HG03175 (cell line): ENCODE measurements around the gene LTB.

Source experiments
- ATAC-seq: cut with Tn5 transposase; IDR thresholded peaks from one replicate; pipeline ENCODE4 v1.9.1; 2021; ENCODE audit warnings: mild to moderate bottlenecking, moderate library complexity; ENCODE audit not compliant: unreplicated experiment

LTB gene, protein sequence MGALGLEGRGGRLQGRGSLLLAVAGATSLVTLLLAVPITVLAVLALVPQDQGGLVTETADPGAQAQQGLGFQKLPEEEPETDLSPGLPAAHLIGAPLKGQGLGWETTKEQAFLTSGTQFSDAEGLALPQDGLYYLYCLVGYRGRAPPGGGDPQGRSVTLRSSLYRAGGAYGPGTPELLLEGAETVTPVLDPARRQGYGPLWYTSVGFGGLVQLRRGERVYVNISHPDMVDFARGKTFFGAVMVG

GRCh38 chr6:31582230-31582643, at the start of gene LTB:
TSS of gene LTB (minus strand) at chr6:31582424. CDS start at chr6:31582417, 7 bp downstream.
- no peak for ATAC-seq

GRCh38 chr6:31631681-31632278, 49.6 kb upstream of the LTB start:
- ATAC-seq: no peak

DNA sequence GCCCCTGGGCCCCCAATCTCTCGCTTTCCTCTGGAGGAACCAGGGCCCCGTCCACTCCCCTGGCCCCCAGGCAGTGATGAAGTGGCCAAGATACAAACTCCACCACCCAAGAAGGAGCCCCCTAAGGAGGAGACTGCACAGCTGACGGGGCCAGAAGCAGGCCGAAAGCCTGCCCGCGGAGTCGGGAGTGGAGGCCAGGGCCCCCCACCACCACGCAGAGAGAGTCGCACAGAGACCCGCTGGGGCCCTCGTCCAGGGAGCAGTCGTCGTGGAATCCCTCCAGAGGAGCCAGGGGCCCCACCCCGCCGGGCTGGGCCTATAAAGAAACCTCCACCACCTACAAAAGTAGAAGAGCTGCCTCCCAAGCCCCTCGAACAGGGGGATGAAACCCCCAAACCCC, 49.0 kb upstream of the LTB start:
- no peak for ATAC-seq

DNA sequence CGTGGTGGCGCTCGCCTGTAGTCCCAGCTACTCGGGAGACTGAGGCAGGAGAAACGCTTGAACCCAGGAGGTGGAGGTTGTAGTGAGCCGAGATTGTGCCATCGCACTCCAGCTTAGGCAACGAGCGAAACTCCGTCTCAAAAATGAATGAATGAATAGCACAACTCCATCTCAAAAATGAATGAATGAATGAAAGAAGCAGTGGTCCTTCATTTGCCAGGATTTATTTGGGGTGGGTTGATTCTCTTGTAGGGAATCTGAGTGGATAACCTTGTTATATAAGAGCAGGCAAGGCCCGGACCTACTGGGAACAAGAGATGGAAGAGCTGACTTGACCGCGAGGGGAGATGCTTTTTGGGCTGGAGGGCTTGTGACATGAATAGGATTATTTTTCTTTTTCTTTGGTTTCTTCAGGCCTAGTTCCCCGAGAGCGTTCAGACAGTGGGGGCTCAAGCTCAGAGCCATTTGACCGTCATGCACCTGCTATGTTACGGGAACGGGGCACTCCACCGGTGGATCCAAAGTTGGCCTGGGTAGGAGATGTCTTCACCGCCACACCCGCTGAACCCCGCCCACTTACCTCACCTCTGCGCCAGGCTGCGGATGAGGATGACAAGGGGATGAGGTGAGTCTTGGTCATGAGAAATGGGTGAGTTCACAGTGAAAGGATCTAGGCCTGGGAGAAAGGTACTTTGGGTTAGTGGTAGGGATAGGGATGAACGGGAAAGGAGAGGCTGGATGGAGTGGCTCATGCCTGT, 48.1 kb upstream of the LTB start:
- no peak for ATAC-seq

DNA sequence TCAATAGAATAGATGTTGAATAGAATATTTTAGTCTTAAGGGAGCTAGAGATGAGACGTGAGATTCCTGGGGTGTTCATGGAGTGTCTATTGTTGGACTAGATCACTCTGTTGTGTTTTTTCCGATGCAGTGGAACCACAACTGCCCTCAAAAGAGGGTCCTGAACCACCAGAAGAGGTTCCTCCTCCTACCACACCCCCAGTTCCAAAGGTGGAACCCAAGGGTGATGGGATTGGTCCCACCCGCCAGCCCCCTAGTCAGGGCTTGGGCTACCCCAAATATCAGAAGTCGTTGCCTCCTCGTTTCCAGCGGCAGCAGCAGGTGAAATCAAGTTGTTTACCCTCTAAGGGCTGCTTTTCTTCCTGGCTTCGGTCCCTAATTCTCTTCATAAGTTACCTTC, 46.8 kb upstream of the LTB start:
- ATAC-seq: no peak

- no peak for ATAC-seq
Observed at GRCh38 chr6:31627690-31628287, 45.6 kb upstream of the LTB start.

- ATAC-seq: no peak
Observed at GRCh38 chr6:31626952-31627351, 44.7 kb upstream of the LTB start.

DNA sequence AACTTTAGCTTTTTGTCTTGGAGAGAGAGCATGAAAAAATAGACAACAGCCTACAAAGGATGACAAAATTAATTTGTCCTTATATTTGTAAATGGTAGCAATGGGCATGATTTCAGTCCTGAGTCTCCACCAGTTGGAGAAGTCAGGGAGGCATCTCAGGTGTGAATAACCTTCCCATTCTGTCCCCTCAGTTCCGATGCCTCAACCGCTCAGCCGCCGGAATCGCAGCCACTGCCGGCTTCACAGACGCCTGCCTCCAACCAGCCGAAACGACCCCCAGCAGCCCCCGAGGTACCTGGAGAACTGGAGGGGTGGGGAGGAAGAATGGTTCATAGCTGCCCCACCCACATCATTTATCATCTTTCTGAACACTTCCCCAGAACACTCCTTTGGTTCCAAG, 41.8 kb upstream of the LTB start:
- ATAC-seq: no peak

DNA sequence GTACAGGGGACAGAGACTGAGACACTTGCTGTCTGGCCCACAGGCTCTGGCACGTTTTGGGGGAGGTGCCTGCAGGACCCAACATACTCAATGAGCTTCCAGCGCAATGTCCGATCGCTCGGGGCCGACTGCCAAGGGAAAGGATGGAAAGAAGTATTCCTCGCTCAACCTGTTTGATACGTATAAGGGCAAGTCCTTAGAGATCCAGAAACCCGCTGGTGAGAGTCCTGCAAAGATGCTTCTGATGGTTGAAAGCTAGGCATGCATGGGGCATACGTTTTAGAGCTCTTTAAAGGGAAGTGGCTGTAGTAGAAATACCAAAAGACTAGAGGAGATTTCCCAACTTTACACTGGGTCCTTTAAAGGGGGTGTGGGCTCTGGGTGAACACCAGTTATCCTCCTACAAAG, 40.5 kb upstream of the LTB start:
- no peak for ATAC-seq

DNA sequence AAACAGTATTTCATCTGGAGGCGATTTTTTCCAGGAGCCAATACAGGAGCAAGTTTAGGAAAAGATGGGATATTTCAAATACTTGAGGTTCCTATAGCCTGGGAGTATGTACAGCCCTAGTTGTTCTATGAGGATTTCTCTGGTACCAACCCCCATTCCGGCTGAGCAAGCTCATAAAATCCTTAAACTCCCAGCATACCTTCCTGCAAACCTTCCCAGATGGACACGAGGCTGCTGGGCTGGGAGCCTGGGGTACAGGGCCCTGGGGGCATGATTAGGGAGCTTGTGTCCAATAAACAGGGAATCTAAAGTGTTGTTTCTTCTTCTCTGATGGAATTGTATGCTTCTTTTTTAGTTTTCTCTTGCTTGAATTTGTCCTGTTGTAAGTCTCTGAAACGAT, 39.8 kb upstream of the LTB start:
- ATAC-seq: no peak

- ATAC-seq: no peak
Observed at GRCh38 chr6:31621320-31621939, 39.2 kb upstream of the LTB start.

- ATAC-seq: peak; percentile 28
Observed at GRCh38 chr6:31620586-31621319, 38.5 kb upstream of the LTB start, which contains the start of gene PRRC2A. TSS of gene PRRC2A (plus strand) at chr6:31620715. CDS start at chr6:31622790, 2,075 bp downstream.

DNA sequence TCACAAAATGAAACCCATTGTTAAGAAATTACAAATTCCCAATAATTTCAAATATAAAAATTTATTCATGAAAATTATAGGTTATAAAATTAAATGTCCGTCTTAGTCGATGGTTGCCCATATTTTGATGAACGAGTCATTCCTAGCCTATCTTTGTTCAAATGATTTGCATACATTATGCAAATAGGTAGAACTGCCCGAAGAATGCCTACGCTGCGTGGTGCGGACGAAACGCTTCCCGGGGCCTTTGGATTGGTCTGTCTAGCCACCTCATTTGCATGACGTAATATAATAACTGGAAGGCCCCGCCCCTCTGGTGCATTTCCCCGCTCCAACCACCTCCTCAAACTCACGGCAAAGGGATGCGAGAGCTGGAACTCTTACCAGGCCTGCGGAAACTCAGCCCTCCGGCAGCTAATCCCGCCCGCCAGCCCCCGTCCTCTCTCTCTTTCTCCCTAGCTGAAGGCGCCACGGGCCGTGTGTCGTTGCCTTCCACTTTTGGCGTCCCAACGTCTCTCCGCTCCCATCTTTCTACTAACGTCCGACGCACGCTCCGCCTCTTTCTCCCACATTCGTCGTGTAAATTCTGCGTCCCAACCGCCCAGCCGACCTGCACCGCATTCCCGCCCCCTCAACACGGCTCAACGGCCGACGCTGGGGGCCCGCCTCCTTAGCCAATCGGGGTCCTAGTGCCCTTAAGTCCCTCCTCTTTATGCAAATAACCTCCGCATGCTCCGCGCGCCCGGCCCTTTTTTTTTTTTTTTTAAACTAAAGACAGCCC, 37.8 kb upstream of the LTB start:
- peak; percentile 81 for ATAC-seq

DNA sequence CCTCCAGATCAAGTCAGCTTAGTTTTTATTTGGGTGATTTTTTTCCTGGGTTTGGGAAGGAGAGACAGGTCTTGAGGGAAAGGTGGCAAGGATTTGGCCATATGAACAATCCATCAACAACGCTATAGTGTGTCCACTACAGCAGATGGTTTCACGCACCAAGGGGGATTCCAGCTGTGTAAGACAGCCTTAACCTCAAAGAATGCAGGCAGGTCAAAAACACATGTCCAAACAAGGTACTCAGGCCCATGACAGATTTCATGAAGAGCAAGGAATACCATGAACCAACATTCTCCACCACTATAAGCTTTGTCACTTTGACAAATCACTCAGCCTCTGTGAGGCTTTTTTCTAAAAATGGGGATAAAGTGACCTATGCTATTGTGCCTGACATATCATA, 34.8 kb upstream of the LTB start:
- ATAC-seq: no peak

DNA sequence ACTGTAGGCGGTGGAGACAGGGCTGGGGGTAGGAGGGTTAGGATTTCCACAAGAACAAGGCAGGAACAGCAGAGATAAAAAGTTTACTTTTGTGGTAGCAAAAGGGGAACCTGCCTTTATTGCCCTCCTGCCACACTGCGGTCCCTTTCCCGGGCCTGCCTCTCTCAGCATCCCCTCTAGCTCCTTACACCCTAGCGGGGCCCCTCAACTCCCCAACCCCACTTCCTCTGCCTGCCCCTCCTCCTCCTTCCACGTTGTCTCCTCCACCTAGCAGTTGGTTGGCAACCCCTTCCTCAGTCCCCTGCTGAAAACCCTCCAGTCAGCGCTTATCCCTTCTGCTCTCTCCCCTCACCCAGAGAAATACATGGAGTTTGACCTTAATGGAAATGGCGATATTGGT, 33.5 kb upstream of the LTB start:
- ATAC-seq: no peak

- ATAC-seq: no peak
Observed at GRCh38 chr6:31614684-31615578, 32.7 kb upstream of the LTB start, which contains the start of gene AIF1. TSS of gene AIF1 (plus strand) at chr6:31615234. CDS start at chr6:31615330, 96 bp downstream.

- no peak for ATAC-seq
Observed at GRCh38 chr6:31614075-31614619, 31.9 kb upstream of the LTB start.

DNA sequence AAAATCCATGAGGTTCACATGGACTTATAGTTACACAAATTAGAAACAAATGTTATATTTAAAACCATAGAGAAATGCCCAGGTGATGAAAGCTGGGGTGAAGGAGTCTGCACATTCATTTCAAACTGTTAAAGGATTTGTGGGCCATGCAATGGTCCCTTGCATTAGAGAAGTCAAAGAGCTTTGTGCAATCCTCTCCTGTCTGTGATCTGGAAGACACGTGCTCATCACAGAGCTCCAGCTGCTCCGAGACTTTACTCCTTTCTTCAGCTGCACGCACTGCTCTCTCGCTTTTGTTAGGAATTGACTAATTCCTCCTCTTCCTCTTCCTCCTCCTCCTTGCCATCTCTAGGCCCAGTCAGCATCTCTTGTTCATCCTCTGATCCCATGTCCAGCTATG, 28.7 kb upstream of the LTB start:
- no peak for ATAC-seq
